ENCODE results near the gene SPINDOC. TPM values are rescaled to one million over a fixed set of nuclear protein-coding genes. Genes with fewer than 3 reads are reported as not detected.
"Not testable (repeated sequence)": the region's sequence is repeated elsewhere in the genome, so short reads cannot be mapped to it uniquely, and the experiment has no call there.

Gene SPINDOC
- total RNA-seq, 1 donor from 2014 or later = 61.6 TPM

- Mint-ChIP-seq H3K4me1 (ENCODE audit: unreplicated experiment) (no peaks in the 10 kb centered on the region), H3K4me3 (no peak overlapping the region), H3K9me3 (peaks cover 3% of the 10 kb centered on the region), H3K27ac (no peak overlapping the region), H3K36me3 (peaks cover 3% of the 10 kb centered on the region), H3K27me3 (no peaks in the 10 kb centered on the region)
- DNase-seq (ENCODE audit: extremely low spot score, unreplicated experiment) = no peak
- TF ChIP-seq CTCF (conservative IDR thresholded peaks at IDR 0.05) = no peak
Observed at GRCh38 chr11:63795066-63795465, 18.2 kb upstream of the SPINDOC start.

- no peak for DNase-seq (ENCODE audit: extremely low spot score, unreplicated experiment)
- no peak overlapping the region for H3K27ac Mint-ChIP-seq
- no peak for TF ChIP-seq CTCF (conservative IDR thresholded peaks at IDR 0.05)
- H3K36me3 Mint-ChIP-seq = no peaks in the 10 kb centered on the region
- peaks cover 5% of the 10 kb centered on the region for H3K4me1 Mint-ChIP-seq (ENCODE audit: unreplicated experiment)
- no peak overlapping the region for H3K4me3 Mint-ChIP-seq
- H3K27me3 Mint-ChIP-seq = no peaks in the 10 kb centered on the region
- H3K9me3 Mint-ChIP-seq = no peaks in the 10 kb centered on the region
Observed at GRCh38 chr11:63800921-63801320, 12.3 kb upstream of the SPINDOC start.

GRCh38 chr11:63802637-63803414, 10.4 kb upstream of the SPINDOC start:
- Mint-ChIP-seq H3K36me3 (no peaks in the 10 kb centered on the region), H3K9me3 (no peaks in the 10 kb centered on the region), H3K27ac (no peak overlapping the region), H3K4me1 (ENCODE audit: unreplicated experiment) (peaks cover 5% of the 10 kb centered on the region), H3K4me3 (no peak overlapping the region), H3K27me3 (no peaks in the 10 kb centered on the region)
- no peak for TF ChIP-seq CTCF (conservative IDR thresholded peaks at IDR 0.05)
- no peak for DNase-seq (ENCODE audit: extremely low spot score, unreplicated experiment)

GRCh38 chr11:63804259-63804658, 9.0 kb upstream of the SPINDOC start:
- Mint-ChIP-seq H3K27ac (no peak overlapping the region), H3K27me3 (no peaks in the 10 kb centered on the region), H3K4me3 (no peak overlapping the region), H3K36me3 (no peaks in the 10 kb centered on the region), H3K9me3 (no peaks in the 10 kb centered on the region), H3K4me1 (ENCODE audit: unreplicated experiment) (peaks cover 5% of the 10 kb centered on the region)
- DNase-seq (ENCODE audit: extremely low spot score, unreplicated experiment) = no peak
- no peak for TF ChIP-seq CTCF (conservative IDR thresholded peaks at IDR 0.05)

GRCh38 chr11:63805844-63806415, 7.3 kb upstream of the SPINDOC start:
- H3K4me1 Mint-ChIP-seq (ENCODE audit: unreplicated experiment) = peaks cover 5% of the 10 kb centered on the region
- H3K27me3 Mint-ChIP-seq = no peaks in the 10 kb centered on the region
- no peak overlapping the region for H3K27ac Mint-ChIP-seq
- H3K36me3 Mint-ChIP-seq = no peaks in the 10 kb centered on the region
- no peak overlapping the region for H3K4me3 Mint-ChIP-seq
- DNase-seq (ENCODE audit: extremely low spot score, unreplicated experiment) = no peak
- no peak for TF ChIP-seq CTCF (conservative IDR thresholded peaks at IDR 0.05)
- no peaks in the 10 kb centered on the region for H3K9me3 Mint-ChIP-seq

- not testable (repeated sequence) for H3K27ac Mint-ChIP-seq; DNase-seq (ENCODE audit: extremely low spot score, unreplicated experiment); H3K36me3 Mint-ChIP-seq; H3K4me3 Mint-ChIP-seq; H3K27me3 Mint-ChIP-seq; H3K9me3 Mint-ChIP-seq
- peaks cover 24% of the 10 kb centered on the region for H3K4me1 Mint-ChIP-seq (ENCODE audit: unreplicated experiment)
Observed at GRCh38 chr11:63810383-63810782, 2.9 kb upstream of the SPINDOC start.

Data from type B pancreatic cell (in vitro differentiated cells).